SH-SY5Y (cell line): ENCODE results near the gene GPR35.

ENCODE experiments used
- GATA2 ChIP-seq: IDR thresholded peaks from 2 replicates; pipeline ENCODE4 v1.6.1; 2011; ENCODE audit warnings: mild to moderate bottlenecking, low read depth, low read length
- GATA3 ChIP-seq: IDR thresholded peaks from 2 replicates; pipeline ENCODE4 v1.6.1; 2011; ENCODE audit warnings: low read depth, mild to moderate bottlenecking, low read length, moderate library complexity

DNA sequence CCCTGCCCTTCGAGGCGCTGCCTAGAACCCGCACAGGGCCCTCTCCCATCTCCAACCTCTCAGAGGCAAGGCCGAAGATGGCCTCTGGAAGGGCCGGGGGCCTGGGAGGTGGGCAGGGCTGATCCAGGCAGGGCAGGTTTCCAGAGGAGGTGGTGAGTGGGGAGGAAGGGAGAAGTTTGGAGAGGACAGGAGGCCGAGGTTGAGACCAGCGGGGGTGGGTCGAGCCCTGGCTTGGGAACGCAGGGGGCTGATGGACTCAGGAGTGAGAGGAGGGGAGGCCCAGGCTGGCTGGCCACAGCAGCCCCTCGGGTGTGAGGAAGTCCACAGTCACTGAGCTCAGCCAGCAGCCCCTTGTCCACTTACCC lies 28.2 kb upstream of the GPR35 start:
- TF ChIP-seq GATA3 (no peak), GATA2 (no peak)
